Progenitor cell of endocrine pancreas (in vitro differentiated cells): ENCODE data around the gene CXCL14. TPM values are rescaled to one million over a fixed set of nuclear protein-coding genes. Genes with fewer than 3 reads are reported as not detected.

Source experiments
- DNase-seq: peaks from one replicate; pipeline ENCODE4 v3.0.0; 2021; ENCODE audit warnings: low spot score; ENCODE audit not compliant: unreplicated experiment
- H3K27ac Mint-ChIP-seq: 2 replicates; pipeline ENCODE4 v1.8.0; 2021; ENCODE audit warnings: mild to moderate bottlenecking, moderate library complexity, mixed read lengths
- H3K27me3 Mint-ChIP-seq: 2 replicates; pipeline ENCODE4 v1.8.0; 2021; ENCODE audit warnings: mixed read lengths
- H3K36me3 Mint-ChIP-seq: 2 replicates; pipeline ENCODE4 v1.8.0; 2022; ENCODE audit warnings: mixed read lengths; ENCODE audit not compliant: insufficient read depth
- H3K4me1 Mint-ChIP-seq: 2 replicates; pipeline ENCODE4 v1.8.0; 2021; ENCODE audit warnings: low read depth, mixed read lengths
- H3K4me3 Mint-ChIP-seq: 2 replicates; pipeline ENCODE4 v1.8.0; 2021; ENCODE audit warnings: low read depth, mild to moderate bottlenecking, moderate library complexity, mixed read lengths
- H3K9me3 Mint-ChIP-seq: 2 replicates; pipeline ENCODE4 v1.8.0; 2021; ENCODE audit warnings: low read depth, mixed read lengths
- CTCF ChIP-seq: fragments of 200-600 bp; sonication (generic); IDR thresholded peaks from one replicate; pipeline ENCODE4 v1.5.0; 2021; ENCODE audit warnings: antibody characterized with exemption, mild to moderate bottlenecking; ENCODE audit not compliant: unreplicated experiment
- total RNA-seq: library from RNA; stranded (reverse); gene quantifications from 2 replicates; pipeline ENCODE4 v1.2.1, GENCODE V29; 2021

CXCL14 gene
- total RNA-seq, 1 donor from 2014 or later = 6.1 TPM

GRCh38 chr5:135623186-135623715 is 44.5 kb upstream of the CXCL14 start:
- Mint-ChIP-seq H3K4me1 (no peaks in the 10 kb centered on the region), H3K4me3 (no peak overlapping the region), H3K27ac (no peak overlapping the region), H3K36me3 (no peaks in the 10 kb centered on the region), H3K9me3 (peaks cover 10% of the 10 kb centered on the region), H3K27me3 (no peaks in the 10 kb centered on the region)
- DNase-seq = no peak
- no peak for TF ChIP-seq CTCF

DNA sequence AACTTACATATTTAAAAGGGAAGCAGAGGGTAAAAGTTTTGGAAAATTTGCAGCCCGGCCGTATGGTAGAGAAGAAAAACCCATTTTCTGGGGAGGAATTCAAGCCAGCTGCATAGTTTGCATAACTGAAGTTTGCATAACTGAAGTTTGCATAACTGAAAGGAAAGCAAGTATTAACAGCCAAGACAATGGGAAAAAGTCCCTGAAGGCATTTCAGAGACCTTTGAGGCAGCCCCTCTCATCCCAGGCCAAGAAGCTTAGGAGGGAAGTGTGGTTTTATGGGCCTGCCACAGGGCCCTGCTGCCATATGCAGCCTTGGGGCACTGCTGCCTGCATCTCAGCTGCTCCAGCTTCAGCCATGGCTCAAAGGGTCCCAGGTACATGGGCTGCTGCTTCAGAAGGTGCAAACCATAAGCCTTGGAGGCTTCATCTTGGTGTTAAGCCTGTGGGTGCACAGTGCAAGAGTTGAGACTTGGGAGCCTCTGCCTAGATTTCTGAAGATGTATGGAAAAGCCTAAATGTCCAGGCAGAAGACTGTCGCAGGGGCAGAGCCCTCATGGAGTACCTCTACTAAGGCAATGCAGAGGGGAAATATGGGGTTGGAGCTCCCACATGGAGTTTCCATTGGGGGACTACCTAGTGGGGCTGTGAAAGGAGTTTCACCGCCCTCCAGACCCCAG is 36.9 kb upstream of the CXCL14 start:
- no peaks in the 10 kb centered on the region for H3K27me3 Mint-ChIP-seq
- peaks cover under 1% of the 10 kb centered on the region for H3K4me1 Mint-ChIP-seq
- H3K9me3 Mint-ChIP-seq = peaks cover 31% of the 10 kb centered on the region
- TF ChIP-seq CTCF = no peak
- H3K36me3 Mint-ChIP-seq = no peaks in the 10 kb centered on the region
- H3K27ac Mint-ChIP-seq = no peak overlapping the region
- H3K4me3 Mint-ChIP-seq = no peak overlapping the region
- DNase-seq = no peak

DNA sequence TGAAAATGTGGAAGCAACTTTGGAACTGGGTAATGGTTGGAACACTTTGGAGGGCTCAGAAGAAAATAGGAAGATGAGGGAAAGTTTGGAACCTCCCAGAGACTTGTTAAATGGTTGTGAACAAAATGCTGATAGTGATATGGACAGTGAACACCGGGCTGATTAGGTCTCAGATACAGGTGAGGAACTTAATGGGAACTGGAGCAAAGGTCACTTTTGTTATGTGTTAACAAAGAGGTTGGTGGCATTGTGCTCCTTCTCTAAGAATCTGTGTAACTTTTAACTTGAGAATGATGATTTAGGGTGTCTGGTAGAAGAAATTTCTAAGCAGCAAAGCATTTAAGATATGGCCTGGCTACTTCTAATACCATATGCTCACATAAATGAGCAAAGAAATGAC is 36.4 kb upstream of the CXCL14 start:
- H3K4me1 Mint-ChIP-seq = peaks cover 5% of the 10 kb centered on the region
- no peaks in the 10 kb centered on the region for H3K27me3 Mint-ChIP-seq
- no peaks in the 10 kb centered on the region for H3K36me3 Mint-ChIP-seq
- no peak overlapping the region for H3K4me3 Mint-ChIP-seq
- no peak overlapping the region for H3K27ac Mint-ChIP-seq
- no peak for DNase-seq
- no peak for TF ChIP-seq CTCF
- H3K9me3 Mint-ChIP-seq = peaks cover 31% of the 10 kb centered on the region

DNA sequence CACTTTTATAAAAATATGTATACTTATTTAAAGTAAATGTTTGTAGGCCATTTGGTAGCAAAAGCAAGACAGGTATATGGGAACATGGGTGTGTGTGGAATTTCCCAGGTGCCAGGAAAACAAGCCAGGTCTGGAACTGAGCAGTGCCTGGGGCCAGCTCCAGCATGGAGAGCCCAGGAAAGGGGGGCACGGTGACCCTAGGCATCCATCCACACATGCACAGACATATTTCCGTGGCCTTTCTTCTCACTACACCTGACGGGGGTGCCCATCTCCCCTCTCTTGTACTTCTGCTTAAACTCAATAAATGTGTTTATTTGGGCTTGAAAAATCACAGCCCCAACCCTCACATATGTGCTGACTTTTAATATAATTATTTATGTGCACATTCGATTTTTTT is 31.2 kb upstream of the CXCL14 start:
- no peak overlapping the region for H3K27ac Mint-ChIP-seq
- H3K9me3 Mint-ChIP-seq = peaks cover 2% of the 10 kb centered on the region
- peaks cover 7% of the 10 kb centered on the region for H3K27me3 Mint-ChIP-seq
- DNase-seq = no peak
- TF ChIP-seq CTCF = no peak
- no peak overlapping the region for H3K4me3 Mint-ChIP-seq
- no peaks in the 10 kb centered on the region for H3K36me3 Mint-ChIP-seq
- peaks cover 16% of the 10 kb centered on the region for H3K4me1 Mint-ChIP-seq

DNA sequence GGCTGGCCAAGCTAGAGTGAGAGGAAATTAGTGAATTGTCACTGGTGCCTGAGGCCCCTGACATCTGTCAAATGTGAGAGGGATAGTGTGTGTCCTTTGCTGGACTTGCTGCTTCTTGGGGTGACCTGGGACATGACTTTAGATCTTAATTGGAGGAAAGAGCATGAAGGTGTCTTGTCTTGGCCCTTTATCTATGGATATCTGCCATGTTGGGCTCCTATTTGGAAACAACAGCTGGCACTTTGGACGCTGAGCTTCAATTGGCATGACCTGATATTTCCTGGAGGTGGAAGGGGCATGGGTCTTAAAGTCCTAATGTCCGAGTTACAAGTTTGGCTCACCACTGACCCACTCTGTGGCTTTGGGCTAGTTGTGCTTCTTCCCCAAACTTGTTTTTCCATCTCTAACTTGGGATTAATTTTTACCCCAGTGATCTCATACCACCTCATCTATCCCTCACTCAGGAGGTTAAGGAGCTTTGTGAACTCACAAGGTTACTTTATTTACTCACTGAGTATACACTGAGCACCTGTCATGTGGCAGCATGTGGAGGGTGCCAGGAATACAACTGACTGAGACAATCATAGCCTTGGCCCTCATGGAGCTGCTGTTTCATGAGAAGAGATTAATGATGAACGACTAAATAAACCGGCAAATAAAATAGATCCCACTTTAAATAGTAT is 30.1 kb upstream of the CXCL14 start:
- Mint-ChIP-seq H3K4me3 (no peak overlapping the region), H3K27ac (no peak overlapping the region), H3K36me3 (no peaks in the 10 kb centered on the region), H3K9me3 (no peaks in the 10 kb centered on the region), H3K4me1 (peaks cover 26% of the 10 kb centered on the region), H3K27me3 (peaks cover 7% of the 10 kb centered on the region)
- DNase-seq = no peak
- TF ChIP-seq CTCF = no peak
